GM12878 (cell line): ENCODE data around the gene PRSS33. TPM values are rescaled to one million over a fixed set of nuclear protein-coding genes. Genes with fewer than 3 reads are reported as not detected.
A peak's percentile ranks its signal among the peaks of the same experiment; 100 is the strongest.

Source experiments
- HDAC6 ChIP-seq: fragments of 200-600 bp; sonication (generic); IDR thresholded peaks from one replicate; pipeline ENCODE4 v1.8.0; 2017; ENCODE audit warnings: antibody characterized with exemption; ENCODE audit not compliant: unreplicated experiment
- MLLT1 ChIP-seq: fragments of 450-650 bp; IDR thresholded peaks from 2 replicates; pipeline ENCODE4 v1.6.1; 2016; ENCODE audit warnings: mild to moderate bottlenecking
- MXI1 ChIP-seq: fragments of 150-350 bp; IDR thresholded peaks from 2 replicates; pipeline ENCODE4 v1.6.1; 2011; ENCODE audit warnings: low read depth, mild to moderate bottlenecking, inconsistent platforms, low read length, improper control_type of control experiment
- POLR2AphosphoS2 ChIP-seq: IDR thresholded peaks from 2 replicates; pipeline ENCODE4 v1.6.1; 2011; ENCODE audit warnings: low read depth, mild to moderate bottlenecking, low read length, improper control_type of control experiment, moderate library complexity
- RELA ChIP-seq: fragments of 450-650 bp; IDR thresholded peaks from 2 replicates; pipeline ENCODE4 v1.8.0; 2014; ENCODE audit warnings: borderline replicate concordance; ENCODE audit not compliant: partially characterized antibody
- SREBF2 ChIP-seq: IDR thresholded peaks from 2 replicates; pipeline ENCODE4 v1.6.1; 2012; ENCODE audit warnings: mild to moderate bottlenecking, low read length
- TAF1 ChIP-seq: IDR thresholded peaks from 2 replicates; pipeline ENCODE4 v1.6.1; 2011; ENCODE audit warnings: mild to moderate bottlenecking, low read depth, low read length, borderline replicate concordance
- TCF7 ChIP-seq: IDR thresholded peaks from 2 replicates; pipeline ENCODE4 v1.6.1; 2014; ENCODE audit warnings: antibody characterized with exemption, borderline replicate concordance
- YBX1 ChIP-seq: fragments of 450-650 bp; IDR thresholded peaks from 2 replicates; pipeline ENCODE4 v1.6.1; 2016; ENCODE audit warnings: antibody characterized with exemption
- ZNF207 ChIP-seq: fragments of 450-650 bp; IDR thresholded peaks from 2 replicates; pipeline ENCODE4 v1.6.1; 2014; ENCODE audit warnings: antibody characterized with exemption, mild to moderate bottlenecking, borderline replicate concordance
- polyA plus RNA-seq, 11 experiments: library from polyadenylated mRNA; depleted of rRNA in 4 of 11; unstranded in 6 of 11; stranded (reverse) in 5 of 11; fragments of >200 nt; fragmentation: Nextera tagmentation in 4 of 11; fragmentation: Illumina TruSeq in 1 of 11; extraction: Ambion mirVana in 4 of 11; extraction: Trizol in 1 of 11; gene quantifications; 1 replicate in 1 of 11; 2 replicates in 10 of 11; pipeline versions ENCODE4 v1.2.1 to v1.2.3, GENCODE V29; 2011 to 2016; ENCODE audit warnings: inconsistent platforms in 2 of 11, missing spikeins in 2 of 11, low read depth in 1 of 11
- total RNA-seq, 4 experiments: library from RNA; depleted of rRNA in 3 of 4; stranded (reverse); fragments of >200 nt in 3 of 4; fragmentation: Illumina TruSeq in 1 of 4; extraction: Trizol in 1 of 4; gene quantifications; 2 replicates each; pipeline versions ENCODE4 v1.2.1 to v1.2.3, GENCODE V29; 2013 to 2021
- TF ChIP-seq, protein P1 (sequence below): IDR thresholded peaks from 2 replicates; pipeline ENCODE4 v1.6.1; 2012; ENCODE audit warnings: improper control_type of control experiment, low read depth, low read length; ENCODE audit not compliant: insufficient replicate concordance
- TF ChIP-seq, protein P2 (sequence below): IDR thresholded peaks from 2 replicates; pipeline ENCODE4 v1.6.1; 2012; ENCODE audit warnings: mild to moderate bottlenecking, low read depth, low read length
- TF ChIP-seq, protein P3 (sequence below): fragments of 450-650 bp; formaldehyde crosslinking; IDR thresholded peaks from 2 replicates; pipeline ENCODE4 v1.4.0; 2020; ENCODE audit warnings: mild to moderate bottlenecking, moderate library complexity

PRSS33 gene
- total and polyA plus RNA-seq, 10 of the 15 experiments (the other 5 are each of a cell fraction or from before 2014, with no cell fraction given): not detected

DNA sequence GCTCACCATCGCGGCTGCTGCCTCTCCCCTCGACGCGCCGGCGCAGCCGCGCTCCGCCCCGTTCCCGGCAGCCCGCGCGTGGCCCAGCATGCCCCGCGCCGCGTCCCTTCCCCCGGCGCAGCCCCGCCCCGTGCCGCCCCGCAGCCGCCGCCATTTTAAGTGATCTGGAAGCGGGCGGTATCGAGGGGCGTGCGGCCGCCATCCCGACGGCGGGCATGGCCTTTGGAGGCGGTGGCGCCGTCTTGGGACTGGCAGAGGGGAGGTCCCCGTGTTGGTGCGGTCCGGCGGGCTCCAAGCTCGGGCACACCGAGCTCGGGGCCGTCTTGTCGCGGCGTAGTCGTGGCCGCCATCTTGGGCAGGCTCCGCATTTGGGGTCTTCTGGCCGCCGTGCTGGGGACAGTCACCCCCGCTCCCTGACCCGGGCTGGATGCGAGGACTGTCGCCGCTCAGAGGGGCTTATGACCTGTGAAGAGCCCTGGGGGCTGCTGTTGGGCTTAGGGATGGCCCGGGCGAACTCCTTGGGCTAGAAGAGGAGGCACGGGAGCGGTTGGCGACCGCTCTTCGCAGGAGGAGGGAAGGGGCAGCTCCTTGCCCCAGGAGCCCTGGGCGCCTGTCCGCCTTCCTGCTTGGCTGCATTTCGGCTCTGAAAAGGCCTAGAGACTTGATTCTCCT is 10.0 kb downstream of the PRSS33 start, which contains the start of gene ELOB (continued):
- no peak for TF ChIP-seq POLR2AphosphoS2
- TF ChIP-seq MXI1: 0 out of 2 replicates have a peak, but pooled peaks have one; percentile 54
- TF ChIP-seq ZNF207: 0 out of 2 replicates have a peak, but pooled peaks have one; percentile 65
- TF ChIP-seq SREBF2: no peak
- TF ChIP-seq, protein P1, sequence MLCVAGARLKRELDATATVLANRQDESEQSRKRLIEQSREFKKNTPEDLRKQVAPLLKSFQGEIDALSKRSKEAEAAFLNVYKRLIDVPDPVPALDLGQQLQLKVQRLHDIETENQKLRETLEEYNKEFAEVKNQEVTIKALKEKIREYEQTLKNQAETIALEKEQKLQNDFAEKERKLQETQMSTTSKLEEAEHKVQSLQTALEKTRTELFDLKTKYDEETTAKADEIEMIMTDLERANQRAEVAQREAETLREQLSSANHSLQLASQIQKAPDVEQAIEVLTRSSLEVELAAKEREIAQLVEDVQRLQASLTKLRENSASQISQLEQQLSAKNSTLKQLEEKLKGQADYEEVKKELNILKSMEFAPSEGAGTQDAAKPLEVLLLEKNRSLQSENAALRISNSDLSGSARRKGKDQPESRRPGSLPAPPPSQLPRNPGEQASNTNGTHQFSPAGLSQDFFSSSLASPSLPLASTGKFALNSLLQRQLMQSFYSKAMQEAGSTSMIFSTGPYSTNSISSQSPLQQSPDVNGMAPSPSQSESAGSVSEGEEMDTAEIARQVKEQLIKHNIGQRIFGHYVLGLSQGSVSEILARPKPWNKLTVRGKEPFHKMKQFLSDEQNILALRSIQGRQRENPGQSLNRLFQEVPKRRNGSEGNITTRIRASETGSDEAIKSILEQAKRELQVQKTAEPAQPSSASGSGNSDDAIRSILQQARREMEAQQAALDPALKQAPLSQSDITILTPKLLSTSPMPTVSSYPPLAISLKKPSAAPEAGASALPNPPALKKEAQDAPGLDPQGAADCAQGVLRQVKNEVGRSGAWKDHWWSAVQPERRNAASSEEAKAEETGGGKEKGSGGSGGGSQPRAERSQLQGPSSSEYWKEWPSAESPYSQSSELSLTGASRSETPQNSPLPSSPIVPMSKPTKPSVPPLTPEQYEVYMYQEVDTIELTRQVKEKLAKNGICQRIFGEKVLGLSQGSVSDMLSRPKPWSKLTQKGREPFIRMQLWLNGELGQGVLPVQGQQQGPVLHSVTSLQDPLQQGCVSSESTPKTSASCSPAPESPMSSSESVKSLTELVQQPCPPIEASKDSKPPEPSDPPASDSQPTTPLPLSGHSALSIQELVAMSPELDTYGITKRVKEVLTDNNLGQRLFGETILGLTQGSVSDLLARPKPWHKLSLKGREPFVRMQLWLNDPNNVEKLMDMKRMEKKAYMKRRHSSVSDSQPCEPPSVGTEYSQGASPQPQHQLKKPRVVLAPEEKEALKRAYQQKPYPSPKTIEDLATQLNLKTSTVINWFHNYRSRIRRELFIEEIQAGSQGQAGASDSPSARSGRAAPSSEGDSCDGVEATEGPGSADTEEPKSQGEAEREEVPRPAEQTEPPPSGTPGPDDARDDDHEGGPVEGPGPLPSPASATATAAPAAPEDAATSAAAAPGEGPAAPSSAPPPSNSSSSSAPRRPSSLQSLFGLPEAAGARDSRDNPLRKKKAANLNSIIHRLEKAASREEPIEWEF: no peak
- TF ChIP-seq, protein P2, sequence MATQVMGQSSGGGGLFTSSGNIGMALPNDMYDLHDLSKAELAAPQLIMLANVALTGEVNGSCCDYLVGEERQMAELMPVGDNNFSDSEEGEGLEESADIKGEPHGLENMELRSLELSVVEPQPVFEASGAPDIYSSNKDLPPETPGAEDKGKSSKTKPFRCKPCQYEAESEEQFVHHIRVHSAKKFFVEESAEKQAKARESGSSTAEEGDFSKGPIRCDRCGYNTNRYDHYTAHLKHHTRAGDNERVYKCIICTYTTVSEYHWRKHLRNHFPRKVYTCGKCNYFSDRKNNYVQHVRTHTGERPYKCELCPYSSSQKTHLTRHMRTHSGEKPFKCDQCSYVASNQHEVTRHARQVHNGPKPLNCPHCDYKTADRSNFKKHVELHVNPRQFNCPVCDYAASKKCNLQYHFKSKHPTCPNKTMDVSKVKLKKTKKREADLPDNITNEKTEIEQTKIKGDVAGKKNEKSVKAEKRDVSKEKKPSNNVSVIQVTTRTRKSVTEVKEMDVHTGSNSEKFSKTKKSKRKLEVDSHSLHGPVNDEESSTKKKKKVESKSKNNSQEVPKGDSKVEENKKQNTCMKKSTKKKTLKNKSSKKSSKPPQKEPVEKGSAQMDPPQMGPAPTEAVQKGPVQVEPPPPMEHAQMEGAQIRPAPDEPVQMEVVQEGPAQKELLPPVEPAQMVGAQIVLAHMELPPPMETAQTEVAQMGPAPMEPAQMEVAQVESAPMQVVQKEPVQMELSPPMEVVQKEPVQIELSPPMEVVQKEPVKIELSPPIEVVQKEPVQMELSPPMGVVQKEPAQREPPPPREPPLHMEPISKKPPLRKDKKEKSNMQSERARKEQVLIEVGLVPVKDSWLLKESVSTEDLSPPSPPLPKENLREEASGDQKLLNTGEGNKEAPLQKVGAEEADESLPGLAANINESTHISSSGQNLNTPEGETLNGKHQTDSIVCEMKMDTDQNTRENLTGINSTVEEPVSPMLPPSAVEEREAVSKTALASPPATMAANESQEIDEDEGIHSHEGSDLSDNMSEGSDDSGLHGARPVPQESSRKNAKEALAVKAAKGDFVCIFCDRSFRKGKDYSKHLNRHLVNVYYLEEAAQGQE: no peak
- peak; percentile 64 for TF ChIP-seq MLLT1
- TF ChIP-seq YBX1: no peak
- peak; percentile 88 for TF ChIP-seq TAF1
- TF ChIP-seq TCF7: no peak
- TF ChIP-seq HDAC6: no peak
- TF ChIP-seq, protein P3, sequence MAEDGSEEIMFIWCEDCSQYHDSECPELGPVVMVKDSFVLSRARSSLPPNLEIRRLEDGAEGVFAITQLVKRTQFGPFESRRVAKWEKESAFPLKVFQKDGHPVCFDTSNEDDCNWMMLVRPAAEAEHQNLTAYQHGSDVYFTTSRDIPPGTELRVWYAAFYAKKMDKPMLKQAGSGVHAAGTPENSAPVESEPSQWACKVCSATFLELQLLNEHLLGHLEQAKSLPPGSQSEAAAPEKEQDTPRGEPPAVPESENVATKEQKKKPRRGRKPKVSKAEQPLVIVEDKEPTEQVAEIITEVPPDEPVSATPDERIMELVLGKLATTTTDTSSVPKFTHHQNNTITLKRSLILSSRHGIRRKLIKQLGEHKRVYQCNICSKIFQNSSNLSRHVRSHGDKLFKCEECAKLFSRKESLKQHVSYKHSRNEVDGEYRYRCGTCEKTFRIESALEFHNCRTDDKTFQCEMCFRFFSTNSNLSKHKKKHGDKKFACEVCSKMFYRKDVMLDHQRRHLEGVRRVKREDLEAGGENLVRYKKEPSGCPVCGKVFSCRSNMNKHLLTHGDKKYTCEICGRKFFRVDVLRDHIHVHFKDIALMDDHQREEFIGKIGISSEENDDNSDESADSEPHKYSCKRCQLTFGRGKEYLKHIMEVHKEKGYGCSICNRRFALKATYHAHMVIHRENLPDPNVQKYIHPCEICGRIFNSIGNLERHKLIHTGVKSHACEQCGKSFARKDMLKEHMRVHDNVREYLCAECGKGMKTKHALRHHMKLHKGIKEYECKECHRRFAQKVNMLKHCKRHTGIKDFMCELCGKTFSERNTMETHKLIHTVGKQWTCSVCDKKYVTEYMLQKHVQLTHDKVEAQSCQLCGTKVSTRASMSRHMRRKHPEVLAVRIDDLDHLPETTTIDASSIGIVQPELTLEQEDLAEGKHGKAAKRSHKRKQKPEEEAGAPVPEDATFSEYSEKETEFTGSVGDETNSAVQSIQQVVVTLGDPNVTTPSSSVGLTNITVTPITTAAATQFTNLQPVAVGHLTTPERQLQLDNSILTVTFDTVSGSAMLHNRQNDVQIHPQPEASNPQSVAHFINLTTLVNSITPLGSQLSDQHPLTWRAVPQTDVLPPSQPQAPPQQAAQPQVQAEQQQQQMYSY (CRISPR knock-in tag): no peak
- no peak for TF ChIP-seq RELA
